ENCODE measurements around the gene RETREG3. TPM values are rescaled to one million over a fixed set of nuclear protein-coding genes. Genes with fewer than 3 reads are reported as not detected.

The RETREG3 gene
- total and polyA plus RNA-seq, 2 of the 13 experiments (the other 11 are each of a cell fraction or from before 2014, with no cell fraction given) = 47.0 to 55.8 TPM

- peak; percentile 3 for ATAC-seq
These were observed 62.1 kb downstream of the RETREG3 start for GRCh38 chr17:42547001-42547461.

More at GRCh38 chr17:42547001-42547461, 62.1 kb downstream of the RETREG3 start:
- Histone ChIP-seq H3K4me2 (ENCODE audit: low read depth, low read length) (no peak overlapping the region), H3K36me3 (replicated peaks in 1 of 2; ENCODE audit: control insufficient read depth in 1 of 2, insufficient read depth in 2 of 2, low read length in 2 of 2) (peaks cover 0 to 14% of the 10 kb centered on the region in 2 experiments; a peak in 3 of 5 replicates), H3K9me3 (ENCODE audit: low read length) (no peaks in the 10 kb centered on the region), H3K27me3 (ENCODE audit: control insufficient read depth in 1 of 2, insufficient read depth in 2 of 2, low read length in 2 of 2) (no peaks in the 10 kb centered on the region), H3K4me3 (replicated peaks in 1 of 3; ENCODE audit: insufficient read depth in 1 of 3, low read depth in 2 of 3, low read length in 3 of 3) (no peak overlapping the region), H3K9ac (ENCODE audit: insufficient read depth, low read depth, low read length) (no peak overlapping the region), H4K20me1 (ENCODE audit: insufficient read depth, low read length) (no peaks in the 10 kb centered on the region), H3K27ac (ENCODE audit: extremely low read length, insufficient read depth, low read length) (no peak overlapping the region), H2AFZ (ENCODE audit: low read length) (no peak overlapping the region), H3K79me2 (ENCODE audit: insufficient read depth, low read length) (no peaks in the 10 kb centered on the region), H3K4me1 (ENCODE audit: insufficient read depth, low read length) (peaks cover 65% of the 10 kb centered on the region)
- no TSS peak for BruUV-seq (replicated peaks)
- CTCF ChIA-PET (ENCODE audit: low intra/inter-chr PET ratio, low total read pairs) = no interaction called here
- WGBS (ENCODE audit: low lambda C conversion rate) = 95% methylated on average over 23 of the region's 23 CpGs
- no peak for DNase-seq (ENCODE audit: low spot score)
- POLR2A ChIA-PET = interaction anchor here (2.6 to 6.1 kb wide), 2 partner anchors 10 to 17 kb away, joined by 15 to 45 read pairs; partner anchors contain the start of gene NAGLU
- FAIRE-seq = no peak
- in situ Hi-C loops (cut with HindIII; ENCODE audit: extremely low pct_ligation_motif_present, low pct_unique_long_range_greater_than_20kb) = no loop called here
- intact Hi-C loops (cut with micrococcal nuclease; ENCODE audit: unreplicated experiment) = no loop called here
- TF ChIP-seq ZNF737 (CRISPR knock-in tag; IDR thresholded peaks at IDR 0.05; ENCODE audit: borderline replicate concordance) = no peak
- no peak for TF ChIP-seq ARID4A (CRISPR knock-in tag; IDR thresholded peaks at IDR 0.05; ENCODE audit: borderline replicate concordance)
- TF ChIP-seq CHD2 (IDR thresholded peaks at IDR 0.05; ENCODE audit: low read depth, low read length) = no peak
- no peak for TF ChIP-seq BHLHE40 (IDR thresholded peaks at IDR 0.05; ENCODE audit: low read length)
- no peak for TF ChIP-seq TBP (CRISPR knock-in tag; IDR thresholded peaks at IDR 0.05)
- no peak for TF ChIP-seq NR3C1 (CRISPR knock-in tag; IDR thresholded peaks at IDR 0.05)
- TF ChIP-seq ETV6 (CRISPR knock-in tag; conservative IDR thresholded peaks at IDR 0.05) = no peak
- peak; percentile 70 for TF ChIP-seq ZC3H13 (CRISPR knock-in tag; IDR thresholded peaks at IDR 0.05)
- no peak for TF ChIP-seq ZNF441 (CRISPR knock-in tag; IDR thresholded peaks at IDR 0.05; ENCODE audit: borderline replicate concordance)
- TF ChIP-seq CHCHD3 (CRISPR knock-in tag; IDR thresholded peaks at IDR 0.05) = no peak
- TF ChIP-seq KLF11 (CRISPR knock-in tag; IDR thresholded peaks at IDR 0.05) = no peak
- no peak for TF ChIP-seq KLF9 (CRISPR knock-in tag; IDR thresholded peaks at IDR 0.05; ENCODE audit: low read depth)
- 0 out of 2 replicates have a peak, but pooled peaks have one; percentile 14 for TF ChIP-seq POLR2AphosphoS5 (IDR thresholded peaks at IDR 0.05; ENCODE audit: low read depth, low read length)
- TF ChIP-seq SOX6 (IDR thresholded peaks at IDR 0.05) = no peak
- 0 out of 2 replicates have a peak, but pooled peaks have one; percentile 4 for TF ChIP-seq SOX6 (CRISPR knock-in tag; IDR thresholded peaks at IDR 0.05)
- peak; percentile 71 for TF ChIP-seq AGO2 (optimal IDR thresholded peaks at IDR 0.05; ENCODE audit: low read depth, low read length)
- no peak for TF ChIP-seq ZNF263 (CRISPR knock-in tag; IDR thresholded peaks at IDR 0.05)
- TF ChIP-seq POLR2G (IDR thresholded peaks at IDR 0.05; ENCODE audit: low read depth, low read length) = peak; percentile 19; the same call in 1 of the 2 replicates

Data from HepG2 (cell line).